ENCODE measurements around the gene SLC9A9.

DNA sequence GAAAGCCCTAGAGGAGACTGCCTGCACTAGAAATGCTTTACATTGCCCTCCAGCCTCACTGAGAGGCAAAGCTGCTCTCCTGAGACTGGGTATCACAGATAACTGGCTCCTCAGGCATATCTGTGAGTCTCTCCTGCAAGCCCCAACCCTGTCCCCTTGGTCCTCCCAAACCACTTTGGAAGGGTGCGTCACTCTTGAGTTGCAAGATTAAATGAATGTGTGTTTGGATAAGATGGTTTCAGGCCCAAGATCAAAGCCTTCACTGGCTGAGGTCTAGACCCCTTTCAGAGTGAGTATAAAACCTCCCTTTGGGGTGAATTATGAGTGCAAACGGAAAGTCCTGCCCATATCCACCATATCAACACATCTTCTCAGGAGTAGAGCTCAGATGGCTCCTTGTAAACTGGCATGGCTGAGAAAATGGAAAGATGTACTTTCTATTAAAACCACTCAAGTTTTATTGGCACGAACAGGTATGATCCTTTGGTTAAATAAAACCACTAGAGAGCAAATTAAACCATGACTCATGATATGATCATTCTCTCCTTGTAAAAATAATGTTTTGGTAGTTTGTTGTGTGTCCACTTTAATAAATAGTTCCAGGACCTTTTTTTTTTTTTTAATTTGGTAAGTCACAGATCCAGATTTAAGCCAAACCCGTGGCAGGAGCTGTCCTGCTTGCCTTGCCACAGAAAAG, 564.7 kb downstream of the SLC9A9 start:
- TF ChIP-seq, protein P1, sequence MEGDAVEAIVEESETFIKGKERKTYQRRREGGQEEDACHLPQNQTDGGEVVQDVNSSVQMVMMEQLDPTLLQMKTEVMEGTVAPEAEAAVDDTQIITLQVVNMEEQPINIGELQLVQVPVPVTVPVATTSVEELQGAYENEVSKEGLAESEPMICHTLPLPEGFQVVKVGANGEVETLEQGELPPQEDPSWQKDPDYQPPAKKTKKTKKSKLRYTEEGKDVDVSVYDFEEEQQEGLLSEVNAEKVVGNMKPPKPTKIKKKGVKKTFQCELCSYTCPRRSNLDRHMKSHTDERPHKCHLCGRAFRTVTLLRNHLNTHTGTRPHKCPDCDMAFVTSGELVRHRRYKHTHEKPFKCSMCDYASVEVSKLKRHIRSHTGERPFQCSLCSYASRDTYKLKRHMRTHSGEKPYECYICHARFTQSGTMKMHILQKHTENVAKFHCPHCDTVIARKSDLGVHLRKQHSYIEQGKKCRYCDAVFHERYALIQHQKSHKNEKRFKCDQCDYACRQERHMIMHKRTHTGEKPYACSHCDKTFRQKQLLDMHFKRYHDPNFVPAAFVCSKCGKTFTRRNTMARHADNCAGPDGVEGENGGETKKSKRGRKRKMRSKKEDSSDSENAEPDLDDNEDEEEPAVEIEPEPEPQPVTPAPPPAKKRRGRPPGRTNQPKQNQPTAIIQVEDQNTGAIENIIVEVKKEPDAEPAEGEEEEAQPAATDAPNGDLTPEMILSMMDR (IDR thresholded peaks at IDR 0.05): no peak
- TF ChIP-seq POLR2A (IDR thresholded peaks at IDR 0.05; ENCODE audit: low read depth) (no peak), POLR2AphosphoS5 (IDR thresholded peaks at IDR 0.05) (no peak), EP300 (IDR thresholded peaks at IDR 0.05) (no peak)

Measured in esophagus muscularis mucosa (tissue), 4 donors.